ENCODE results near the gene TIGD3.

Gene TIGD3

GRCh38 chr11:65354265-65355012 lies at the start of gene TIGD3:
TIGD3 (plus strand) TSS chr11:65354751; CDS start chr11:65355809, 1,058 bp downstream.
- in situ Hi-C loops (cut with MboI; ENCODE audit: low sequenced_read_pairs): no loop called here

- in situ Hi-C loops (cut with MboI; ENCODE audit: low sequenced_read_pairs): no loop called here
Observed at GRCh38 chr11:65305501-65306268, 48.9 kb upstream of the TIGD3 start.

- in situ Hi-C loops (cut with MboI; ENCODE audit: low sequenced_read_pairs): no loop called here
Observed at GRCh38 chr11:65307298-65308229, 47.0 kb upstream of the TIGD3 start.

GRCh38 chr11:65308281-65308891 lies 46.2 kb upstream of the TIGD3 start:
- in situ Hi-C loops (cut with MboI; ENCODE audit: low sequenced_read_pairs): no loop called here

GRCh38 chr11:65309006-65309405 lies 45.5 kb upstream of the TIGD3 start:
- in situ Hi-C loops (cut with MboI; ENCODE audit: low sequenced_read_pairs): no loop called here

GRCh38 chr11:65310215-65310614 lies 44.3 kb upstream of the TIGD3 start:
- in situ Hi-C loops (cut with MboI; ENCODE audit: low sequenced_read_pairs): no loop called here

- in situ Hi-C loops (cut with MboI; ENCODE audit: low sequenced_read_pairs): no loop called here
Observed at GRCh38 chr11:65310736-65311135, 43.8 kb upstream of the TIGD3 start.

GRCh38 chr11:65311170-65311678 lies 43.3 kb upstream of the TIGD3 start:
- in situ Hi-C loops (cut with MboI; ENCODE audit: low sequenced_read_pairs): no loop called here

GRCh38 chr11:65314501-65315203 lies 39.9 kb upstream of the TIGD3 start, which contains the start of gene CDC42EP2:
CDC42EP2 (plus strand) TSS chr11:65314866; CDS start chr11:65320899, 6,033 bp downstream.
- in situ Hi-C loops (cut with MboI; ENCODE audit: low sequenced_read_pairs): no loop called here

- in situ Hi-C loops (cut with MboI; ENCODE audit: low sequenced_read_pairs): no loop called here
Observed at GRCh38 chr11:65315204-65315865, 39.2 kb upstream of the TIGD3 start.

- in situ Hi-C loops (cut with MboI; ENCODE audit: low sequenced_read_pairs): no loop called here
Observed at GRCh38 chr11:65315866-65316226, 38.7 kb upstream of the TIGD3 start.

- in situ Hi-C loops (cut with MboI; ENCODE audit: low sequenced_read_pairs): no loop called here
Observed at GRCh38 chr11:65316227-65317024, 38.1 kb upstream of the TIGD3 start.

GRCh38 chr11:65317025-65317786 lies 37.3 kb upstream of the TIGD3 start:
- in situ Hi-C loops (cut with MboI; ENCODE audit: low sequenced_read_pairs): no loop called here

- in situ Hi-C loops (cut with MboI; ENCODE audit: low sequenced_read_pairs): no loop called here
Observed at GRCh38 chr11:65320386-65321075, 34.0 kb upstream of the TIGD3 start.

GRCh38 chr11:65321076-65321475 lies 33.5 kb upstream of the TIGD3 start:
- in situ Hi-C loops (cut with MboI; ENCODE audit: low sequenced_read_pairs): no loop called here

GRCh38 chr11:65321828-65322485 lies 32.6 kb upstream of the TIGD3 start:
- in situ Hi-C loops (cut with MboI; ENCODE audit: low sequenced_read_pairs): no loop called here

GRCh38 chr11:65323813-65324212 lies 30.7 kb upstream of the TIGD3 start:
- in situ Hi-C loops (cut with MboI; ENCODE audit: low sequenced_read_pairs): no loop called here

All from HL-60/S4 treated with retinoic acid at 250 ng/mL for 4 days and 3 days (cell line).